ENCODE measurements around the gene PKHD1. TPM values are rescaled to one million over a fixed set of nuclear protein-coding genes. Genes with fewer than 3 reads are reported as not detected.

Gene PKHD1
- total RNA-seq, 1 donor from 2014 or later = 0.32 TPM

DNA sequence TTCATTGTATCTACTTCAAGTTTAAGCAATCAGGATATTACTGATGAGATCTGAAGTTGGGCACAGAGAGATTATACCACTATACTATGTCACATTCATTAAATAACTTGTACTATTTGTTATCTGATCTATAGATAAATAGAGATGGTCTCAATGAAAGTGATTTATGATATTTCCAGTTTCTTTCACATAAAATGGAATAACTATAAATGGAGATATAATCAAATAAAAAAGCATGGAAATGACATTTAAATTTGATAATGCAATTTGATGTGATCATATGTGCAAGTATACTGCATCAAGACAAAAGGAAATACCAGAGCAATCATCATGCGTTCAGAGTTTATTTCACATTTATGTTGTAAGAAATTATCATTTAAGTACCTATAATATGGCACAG lies 368.9 kb downstream of the PKHD1 start:
- no peaks in the 10 kb centered on the region for H3K27me3 ChIP-seq
- intact Hi-C loops (cut with DNase I) = no loop called here
- no peak overlapping the region for H3K27ac ChIP-seq
- DNase-seq (no peak), ATAC-seq (no peak)
- H3K36me3 ChIP-seq = no peaks in the 10 kb centered on the region
- no peaks in the 10 kb centered on the region for H3K4me1 ChIP-seq
- TF ChIP-seq, protein P1, sequence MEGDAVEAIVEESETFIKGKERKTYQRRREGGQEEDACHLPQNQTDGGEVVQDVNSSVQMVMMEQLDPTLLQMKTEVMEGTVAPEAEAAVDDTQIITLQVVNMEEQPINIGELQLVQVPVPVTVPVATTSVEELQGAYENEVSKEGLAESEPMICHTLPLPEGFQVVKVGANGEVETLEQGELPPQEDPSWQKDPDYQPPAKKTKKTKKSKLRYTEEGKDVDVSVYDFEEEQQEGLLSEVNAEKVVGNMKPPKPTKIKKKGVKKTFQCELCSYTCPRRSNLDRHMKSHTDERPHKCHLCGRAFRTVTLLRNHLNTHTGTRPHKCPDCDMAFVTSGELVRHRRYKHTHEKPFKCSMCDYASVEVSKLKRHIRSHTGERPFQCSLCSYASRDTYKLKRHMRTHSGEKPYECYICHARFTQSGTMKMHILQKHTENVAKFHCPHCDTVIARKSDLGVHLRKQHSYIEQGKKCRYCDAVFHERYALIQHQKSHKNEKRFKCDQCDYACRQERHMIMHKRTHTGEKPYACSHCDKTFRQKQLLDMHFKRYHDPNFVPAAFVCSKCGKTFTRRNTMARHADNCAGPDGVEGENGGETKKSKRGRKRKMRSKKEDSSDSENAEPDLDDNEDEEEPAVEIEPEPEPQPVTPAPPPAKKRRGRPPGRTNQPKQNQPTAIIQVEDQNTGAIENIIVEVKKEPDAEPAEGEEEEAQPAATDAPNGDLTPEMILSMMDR (IDR thresholded peaks at IDR 0.05) = no peak
- no peak overlapping the region for H3K4me3 ChIP-seq
- H3K9me3 ChIP-seq = no peaks in the 10 kb centered on the region

DNA sequence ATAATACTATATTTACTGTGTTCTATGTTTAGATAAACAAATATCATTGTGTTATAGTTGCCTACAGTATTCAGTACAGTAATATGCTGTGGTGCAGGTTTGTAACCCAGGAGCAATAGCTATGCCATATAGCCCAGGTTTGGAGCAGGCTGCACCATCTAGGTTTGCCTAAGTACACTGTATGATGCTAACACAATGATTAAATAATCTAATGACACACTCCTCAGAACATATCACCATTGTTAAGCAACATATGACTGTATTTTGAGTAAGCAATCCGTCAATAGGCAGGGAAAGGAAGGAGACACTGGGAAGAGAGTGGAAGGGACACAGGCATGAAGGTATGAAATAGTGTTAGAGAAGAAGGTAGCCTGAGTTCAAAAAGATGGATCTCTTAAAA lies 369.9 kb downstream of the PKHD1 start:
- intact Hi-C loops (cut with DNase I) = no loop called here
- H3K36me3 ChIP-seq = no peaks in the 10 kb centered on the region
- H3K27ac ChIP-seq = no peak overlapping the region
- DNase-seq (no peak), ATAC-seq (no peak)
- no peak overlapping the region for H3K4me3 ChIP-seq
- H3K4me1 ChIP-seq = no peaks in the 10 kb centered on the region
- no peaks in the 10 kb centered on the region for H3K9me3 ChIP-seq
- H3K27me3 ChIP-seq = no peaks in the 10 kb centered on the region
- TF ChIP-seq, protein P1 (IDR thresholded peaks at IDR 0.05) = no peak

DNA sequence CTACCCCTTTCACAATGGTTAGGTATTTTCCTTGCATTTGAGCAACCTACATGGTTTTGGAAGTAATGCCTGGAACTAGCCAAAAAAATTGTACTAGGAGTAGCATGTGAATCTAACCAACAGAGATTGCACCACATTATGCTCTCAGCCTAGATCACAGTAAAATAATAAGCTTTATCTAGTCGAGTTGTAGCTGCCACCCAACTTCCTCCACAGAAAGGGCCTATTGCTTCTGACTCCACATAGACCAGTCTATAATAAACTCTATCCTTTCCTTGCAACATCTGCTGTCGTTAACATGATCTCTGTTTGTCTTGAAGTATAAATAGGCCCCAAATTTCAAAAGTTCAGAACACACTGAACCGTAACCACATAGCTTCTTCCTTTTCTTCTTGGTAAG lies 375.5 kb downstream of the PKHD1 start:
- intact Hi-C loops (cut with DNase I) = no loop called here
- no peak overlapping the region for H3K4me3 ChIP-seq
- H3K36me3 ChIP-seq = no peaks in the 10 kb centered on the region
- no peak for ATAC-seq
- no peaks in the 10 kb centered on the region for H3K9me3 ChIP-seq
- no peak for DNase-seq
- H3K27ac ChIP-seq = no peak overlapping the region
- TF ChIP-seq, protein P1 (IDR thresholded peaks at IDR 0.05) = no peak
- no peaks in the 10 kb centered on the region for H3K27me3 ChIP-seq
- no peaks in the 10 kb centered on the region for H3K4me1 ChIP-seq

DNA sequence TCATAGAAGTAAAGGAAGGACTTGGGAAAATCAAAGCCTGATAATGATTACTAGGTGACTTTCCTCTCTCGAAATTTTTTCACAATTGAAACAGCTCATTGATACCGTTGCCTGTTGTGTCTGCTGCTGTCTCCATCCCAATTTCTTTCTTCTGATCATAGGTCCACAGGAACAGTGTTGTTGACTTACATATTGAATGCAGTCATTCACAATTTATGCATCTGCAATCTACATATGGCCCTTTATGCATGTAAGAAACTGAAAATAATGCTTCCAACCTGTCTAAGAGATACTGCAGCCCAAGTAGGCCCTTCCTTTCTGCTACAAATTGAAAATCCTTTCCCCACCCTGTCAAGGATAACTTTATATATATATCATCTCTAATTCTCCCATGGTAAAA lies 381.3 kb downstream of the PKHD1 start:
- H3K4me1 ChIP-seq = no peaks in the 10 kb centered on the region
- DNase-seq = no peak
- H3K4me3 ChIP-seq = no peak overlapping the region
- no peak for ATAC-seq
- no peak overlapping the region for H3K27ac ChIP-seq
- TF ChIP-seq, protein P1 (IDR thresholded peaks at IDR 0.05) = no peak
- intact Hi-C loops (cut with DNase I) = no loop called here
- H3K9me3 ChIP-seq = no peaks in the 10 kb centered on the region
- H3K36me3 ChIP-seq = no peaks in the 10 kb centered on the region
- H3K27me3 ChIP-seq = no peaks in the 10 kb centered on the region

DNA sequence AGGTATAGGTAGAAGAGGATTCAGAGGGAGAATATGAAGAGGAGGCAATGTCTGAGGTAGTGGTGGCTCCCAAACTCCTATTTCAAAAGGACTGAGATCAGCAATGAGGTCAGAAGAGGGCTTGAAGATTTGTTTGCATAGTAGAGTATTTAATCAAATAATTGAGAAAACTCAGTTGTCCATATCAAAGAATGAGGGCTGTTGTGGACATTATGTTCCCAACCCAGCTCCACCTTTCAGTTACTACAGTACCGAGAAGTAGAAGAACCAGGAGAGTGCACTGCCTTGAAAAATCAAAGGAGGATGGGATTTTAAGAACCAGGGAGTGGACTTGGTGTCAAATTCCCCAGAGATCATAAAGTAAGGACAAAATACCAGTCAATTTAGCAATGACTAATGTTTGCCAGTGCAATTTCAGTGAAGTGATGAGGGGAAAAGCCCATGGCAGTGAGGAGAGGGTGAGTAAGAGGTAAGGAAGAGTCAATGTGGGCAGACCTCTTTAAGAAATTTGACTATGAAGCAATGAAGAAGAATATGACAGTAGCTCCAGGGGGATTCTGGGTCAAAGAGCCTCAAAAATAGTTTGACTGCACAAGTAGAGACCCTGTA lies 382.4 kb downstream of the PKHD1 start:
- no peaks in the 10 kb centered on the region for H3K9me3 ChIP-seq
- TF ChIP-seq, protein P1 (IDR thresholded peaks at IDR 0.05) = no peak
- no peak overlapping the region for H3K27ac ChIP-seq
- peak; percentile 63 for ATAC-seq
- no peaks in the 10 kb centered on the region for H3K27me3 ChIP-seq
- H3K4me3 ChIP-seq = no peak overlapping the region
- no peaks in the 10 kb centered on the region for H3K4me1 ChIP-seq
- intact Hi-C loops (cut with DNase I) = no loop called here
- H3K36me3 ChIP-seq = no peaks in the 10 kb centered on the region
- DNase-seq = no peak

DNA sequence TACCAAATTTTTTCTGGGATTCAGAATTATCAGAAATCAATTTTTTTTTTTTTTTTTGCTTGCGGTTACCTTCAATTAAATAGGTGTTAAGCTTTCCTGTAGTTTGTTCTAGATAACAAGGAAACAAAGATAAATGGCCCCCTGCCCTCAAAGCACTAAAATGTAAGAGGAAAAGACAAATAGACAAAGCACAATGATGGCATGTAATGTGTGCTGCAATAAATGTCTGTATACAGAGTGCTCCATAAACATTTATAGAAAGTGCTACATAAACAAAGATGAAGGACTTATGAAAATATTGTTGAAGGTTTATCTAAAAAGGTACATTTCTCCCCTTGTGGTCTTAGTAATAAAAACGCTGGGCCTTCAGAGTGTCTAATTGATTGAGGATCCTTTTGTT lies 384.6 kb downstream of the PKHD1 start:
- Histone ChIP-seq H3K27ac (no peak overlapping the region), H3K9me3 (no peaks in the 10 kb centered on the region), H3K27me3 (no peaks in the 10 kb centered on the region), H3K36me3 (no peaks in the 10 kb centered on the region), H3K4me3 (no peak overlapping the region), H3K4me1 (no peaks in the 10 kb centered on the region)
- TF ChIP-seq, protein P1 (IDR thresholded peaks at IDR 0.05) = no peak
- DNase-seq = no peak
- intact Hi-C loops (cut with DNase I) = no loop called here
- no peak for ATAC-seq
